Hematopoietic multipotent progenitor cell treated with erythropoietin and hydrocortisone succinate and interleukin-3 and kit ligand, for 8 days (in vitro differentiated cells): ENCODE results near the gene PSME3IP1.
A peak's percentile ranks its signal among the peaks of the same experiment; 100 is the strongest.

Experiments
- DNase-seq: peaks from one replicate; pipeline ENCODE4 v3.0.0-alpha.2; 2015

Gene PSME3IP1

GRCh38 chr16:57166951-57167350 lies 18.9 kb downstream of the PSME3IP1 start:
- no peak for DNase-seq

GRCh38 chr16:57166451-57166850 lies 19.4 kb downstream of the PSME3IP1 start:
- no peak for DNase-seq

GRCh38 chr16:57165938-57166337 lies 19.9 kb downstream of the PSME3IP1 start:
- peak; percentile 89 for DNase-seq

GRCh38 chr16:57165483-57165882 lies 20.4 kb downstream of the PSME3IP1 start:
- DNase-seq = no peak

- no peak for DNase-seq
Observed at GRCh38 chr16:57163842-57164241, 22.0 kb downstream of the PSME3IP1 start.

GRCh38 chr16:57159447-57159846 lies 26.4 kb downstream of the PSME3IP1 start:
- DNase-seq = no peak

GRCh38 chr16:57157533-57157932 lies 28.3 kb downstream of the PSME3IP1 start:
- DNase-seq = no peak

GRCh38 chr16:57156351-57156703 lies 29.5 kb downstream of the PSME3IP1 start:
- no peak for DNase-seq

- no peak for DNase-seq
Observed at GRCh38 chr16:57155702-57156350, 30.0 kb downstream of the PSME3IP1 start.

- no peak for DNase-seq
Observed at GRCh38 chr16:57153841-57154240, 32.0 kb downstream of the PSME3IP1 start.

- no peak for DNase-seq
Observed at GRCh38 chr16:57152096-57153093, 33.4 kb downstream of the PSME3IP1 start.

GRCh38 chr16:57151369-57151768 lies 34.5 kb downstream of the PSME3IP1 start:
- DNase-seq = no peak

- no peak for DNase-seq
Observed at GRCh38 chr16:57150682-57151330, 35.0 kb downstream of the PSME3IP1 start.

GRCh38 chr16:57149391-57149790 lies 36.4 kb downstream of the PSME3IP1 start:
- DNase-seq = no peak

- no peak for DNase-seq
Observed at GRCh38 chr16:57148481-57148880, 37.4 kb downstream of the PSME3IP1 start.

GRCh38 chr16:57147381-57148221 lies 38.2 kb downstream of the PSME3IP1 start:
- no peak for DNase-seq

- peak; percentile 17 for DNase-seq
Observed at GRCh38 chr16:57146735-57147134, 39.1 kb downstream of the PSME3IP1 start.

- no peak for DNase-seq
Observed at GRCh38 chr16:57146040-57146647, 39.7 kb downstream of the PSME3IP1 start.

GRCh38 chr16:57145046-57146021 lies 40.5 kb downstream of the PSME3IP1 start:
- no peak for DNase-seq

- DNase-seq = no peak
Observed at GRCh38 chr16:57144027-57144426, 41.8 kb downstream of the PSME3IP1 start.
